Subcutaneous adipose tissue (tissue), 4 donors: ENCODE data around the gene SLC17A8. TPM values are rescaled to one million over a fixed set of nuclear protein-coding genes. Genes with fewer than 3 reads are reported as not detected.

ENCODE experiments used
- CTCF ChIP-seq: fragments of 450-650 bp; IDR thresholded peaks from one replicate; pipeline ENCODE4 v1.5.1; 2016; ENCODE audit warnings: low read depth, mild to moderate bottlenecking, control low read depth, antibody characterized with exemption, moderate library complexity
- total RNA-seq, 4 donors: library from RNA; depleted of rRNA; stranded (reverse); fragments of >200 nt; gene quantifications; one replicate each; pipeline ENCODE4 v1.1.0, GENCODE V29; 2016

Gene SLC17A8
- total RNA-seq, 4 donors from 2014 or later, result 0.17 TPM; not detected in 3

- no peak for TF ChIP-seq CTCF
These were observed 99.0 kb downstream of the SLC17A8 start for GRCh38 chr12:100455896-100456295.

GRCh38 chr12:100458191-100458590 is 101.3 kb downstream of the SLC17A8 start:
- TF ChIP-seq CTCF, result no peak

GRCh38 chr12:100460702-100461101 is 103.8 kb downstream of the SLC17A8 start:
- TF ChIP-seq CTCF, result no peak

GRCh38 chr12:100461330-100461973 is 104.6 kb downstream of the SLC17A8 start:
- TF ChIP-seq CTCF, result no peak

- no peak for TF ChIP-seq CTCF
These were observed 106.8 kb downstream of the SLC17A8 start for GRCh38 chr12:100463661-100464060.

- TF ChIP-seq CTCF, result no peak
These were observed 107.7 kb downstream of the SLC17A8 start for GRCh38 chr12:100464529-100464928.

- no peak for TF ChIP-seq CTCF
These were observed 111.3 kb downstream of the SLC17A8 start for GRCh38 chr12:100468126-100468525.

Other genes starting within 250 kb of the SLC17A8 start
- 10 to 100 TPM; 20.2 to 51.5 (median 46.2) TPM for gene BLTP3B, start 214.2 kb upstream of the SLC17A8 start, total RNA-seq
- 10 to 100 TPM; 14.3 to 43.4 (median 19.9) TPM for gene ACTR6, start 156.3 kb upstream of the SLC17A8 start, total RNA-seq
- gene DEPDC4, start 90.0 kb upstream of the SLC17A8 start, total RNA-seq, result 1 to 10 TPM in 2 of 4 donors, not detected in 2; 2.0 to 2.4 TPM
- gene SCYL2, start 89.9 kb upstream of the SLC17A8 start, total RNA-seq, result 10 to 100 TPM; 37.3 to 76.0 (median 41.1) TPM
- gene NR1H4, start 116.8 kb downstream of the SLC17A8 start, total RNA-seq, result not detected
- 10 to 100 TPM in 2 of 4 donors, 1 to 10 TPM in 2; 4.0 to 27.0 (median 11.0) TPM for gene GAS2L3, start 216.6 kb downstream of the SLC17A8 start, total RNA-seq